B cell (primary cell): ENCODE results near the gene PICK1.

Source experiments
- CTCF ChIP-seq: fragments of 200-600 bp; IDR thresholded peaks from one replicate; pipeline ENCODE4 v1.8.0; 2022; ENCODE audit warnings: antibody characterized with exemption, mild to moderate bottlenecking
- EZH2 ChIP-seq: IDR thresholded peaks from 2 replicates; pipeline ENCODE4 v1.6.1; 2012; ENCODE audit warnings: borderline replicate concordance, low read depth, mild to moderate bottlenecking, moderate library complexity, low read length; ENCODE audit not compliant: insufficient read depth, poor library complexity, severe bottlenecking

DNA sequence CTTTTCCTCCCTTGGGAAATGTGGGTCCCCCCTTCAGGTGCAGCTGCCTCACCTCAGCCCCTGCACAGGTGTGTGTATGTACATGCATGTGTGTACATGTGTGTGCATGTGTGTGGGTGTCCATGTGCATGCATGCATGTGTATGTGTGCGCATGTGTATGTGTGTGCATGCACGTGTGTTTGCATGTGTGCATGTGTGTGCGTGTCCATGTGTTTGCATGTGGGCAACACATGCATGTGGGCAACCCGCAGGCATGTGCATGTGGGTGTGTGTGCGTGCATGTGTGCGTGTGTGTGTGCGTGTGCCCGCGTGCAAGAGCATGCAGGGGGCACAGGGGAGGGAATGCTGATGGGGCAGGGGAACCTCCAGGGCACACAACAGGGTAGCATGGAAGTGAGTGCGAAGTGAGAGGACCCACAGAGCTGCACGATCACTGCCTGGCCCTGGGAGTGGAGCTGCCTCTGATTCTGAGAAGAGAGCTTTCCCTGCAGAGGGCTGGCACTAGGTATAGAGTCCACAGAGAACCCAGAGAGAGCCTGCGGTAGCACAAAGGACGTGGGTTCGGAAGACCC lies 67.9 kb downstream of the PICK1 start:
- TF ChIP-seq CTCF (no peak), EZH2 (no peak)
